SK-N-SH (cell line): ENCODE measurements around the gene EXOC4. TPM values are rescaled to one million over a fixed set of nuclear protein-coding genes. Genes with fewer than 3 reads are reported as not detected.
A peak's percentile ranks its signal among the peaks of the same experiment; 100 is the strongest.

Source experiments
- EP300 ChIP-seq, 2 experiments: IDR thresholded peaks; 2 replicates each; pipeline versions ENCODE4 v1.4.0 to v1.6.1; 2012; ENCODE audit warnings: borderline replicate concordance in 1 of 2, low read depth in 1 of 2, low read length in 1 of 2
- EZH2phosphoT487 ChIP-seq: fragments of 200-600 bp; sonication (generic); IDR thresholded peaks from 2 replicates; pipeline ENCODE4 v1.6.1; 2017; ENCODE audit warnings: low read depth, mixed run types, mild to moderate bottlenecking, antibody characterized with exemption, moderate library complexity, borderline replicate concordance
- FOSL2 ChIP-seq: IDR thresholded peaks from 2 replicates; pipeline ENCODE4 v1.4.0; 2012; ENCODE audit warnings: low read depth, mild to moderate bottlenecking, moderate library complexity, borderline replicate concordance
- FOXJ3 ChIP-seq: sonication (generic); formaldehyde crosslinking; IDR thresholded peaks from 2 replicates; pipeline ENCODE4 v1.5.1; 2020; ENCODE audit warnings: mild to moderate bottlenecking, missing genetic modification reagents
- GABPA ChIP-seq: IDR thresholded peaks from 2 replicates; pipeline ENCODE4 v1.4.0; 2012; ENCODE audit warnings: low read depth, mild to moderate bottlenecking
- IRF3 ChIP-seq: fragments of 150-350 bp; IDR thresholded peaks from 2 replicates; pipeline ENCODE4 v1.6.1; 2016; ENCODE audit warnings: mild to moderate bottlenecking, low read depth, low read length
- NRF1 ChIP-seq: IDR thresholded peaks from 2 replicates; pipeline ENCODE4 v1.6.1; 2012; ENCODE audit warnings: low read depth, mild to moderate bottlenecking, low read length
- PBX3 ChIP-seq: IDR thresholded peaks from 2 replicates; pipeline ENCODE4; 2012
- RAD21 ChIP-seq: IDR thresholded peaks from 2 replicates; pipeline ENCODE4 v1.6.1; 2012; ENCODE audit warnings: mild to moderate bottlenecking, low read length
- REST ChIP-seq: IDR thresholded peaks from 2 replicates; pipeline ENCODE4 v1.6.1; 2012; ENCODE audit warnings: mild to moderate bottlenecking, low read depth, low read length, moderate library complexity
- RFX5 ChIP-seq: IDR thresholded peaks from 2 replicates; pipeline ENCODE4 v1.6.1; 2012; ENCODE audit warnings: mild to moderate bottlenecking, improper control_type of control experiment, low read length
- SIN3A ChIP-seq: IDR thresholded peaks from 2 replicates; pipeline ENCODE4 v1.6.1; 2012; ENCODE audit warnings: low read depth, mild to moderate bottlenecking, low read length, moderate library complexity, borderline replicate concordance
- TAF1 ChIP-seq: IDR thresholded peaks from 2 replicates; pipeline ENCODE4 v1.6.1; 2012; ENCODE audit warnings: low read depth, mild to moderate bottlenecking, low read length, moderate library complexity, borderline replicate concordance
- TCF12 ChIP-seq: IDR thresholded peaks from 2 replicates; pipeline ENCODE4 v1.4.0; 2012
- YY1 ChIP-seq: IDR thresholded peaks from 2 replicates; pipeline ENCODE4 v1.4.0; 2012; ENCODE audit warnings: low read depth, mild to moderate bottlenecking
- polyA plus RNA-seq, 3 experiments: library from polyadenylated mRNA; depleted of rRNA; stranded (reverse); fragments of >200 nt; gene quantifications; 2 replicates each; pipeline ENCODE4 v1.2.3, GENCODE V29; 2012

The EXOC4 gene
- polyA plus RNA-seq, 1 of the 3 experiments (the other 2 are of a cell fraction): 37.3 TPM

GRCh38 chr7:133575726-133576440 is 323.0 kb downstream of the EXOC4 start (continued):
- TF ChIP-seq REST (no peak), SIN3A (0 out of 2 replicates have a peak, but pooled peaks have one; percentile 60), YY1 (no peak), TCF12 (peak; percentile 71), IRF3 (no peak), TAF1 (no peak), PBX3 (peak; percentile 71), FOSL2 (no peak), RFX5 (no peak), NRF1 (no peak), EP300 (IDR thresholded peaks at IDR 0.05; ENCODE audit: borderline replicate concordance in 1 of 2, low read depth in 1 of 2, low read length in 1 of 2) (peak in 1 of 2 experiments; percentile 89; a peak in 1 of 4 replicates), RAD21 (peak; percentile 39; the same call in 1 of the 2 replicates), EZH2phosphoT487 (no peak), FOXJ3 (CRISPR knock-in tag) (peak; percentile 80), GABPA (no peak)
